Measurements from ENCODE around the gene CAMTA1.

DNA sequence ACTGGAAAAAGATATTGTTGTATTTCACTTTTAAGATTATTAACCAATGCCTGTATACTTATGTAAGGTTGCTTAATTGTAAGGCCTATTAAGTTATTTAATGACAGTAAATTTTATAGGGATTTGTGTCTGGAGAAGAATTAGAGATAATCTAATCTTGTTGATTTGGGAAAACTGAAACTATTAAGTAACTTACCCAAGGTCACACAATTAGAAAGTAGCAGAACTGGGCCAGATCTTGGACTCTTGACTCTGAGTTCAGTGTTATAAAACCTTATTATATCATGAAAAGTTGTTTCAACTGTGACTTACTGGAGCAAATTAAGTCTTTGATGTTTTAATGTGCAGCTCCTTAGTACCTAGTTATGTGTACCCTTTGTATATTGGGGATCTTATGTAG, 38.5 kb downstream of the CAMTA1 start:
- no peak for TF ChIP-seq POLR2A (IDR thresholded peaks at IDR 0.05)
- no peak for TF ChIP-seq POLR2AphosphoS5 (IDR thresholded peaks at IDR 0.05)
- no peak for TF ChIP-seq EP300 (IDR thresholded peaks at IDR 0.05)

Data from stomach (tissue), 4 donors.